PC-9 (cell line): ENCODE results near the gene VCAN. TPM values are rescaled to one million over a fixed set of nuclear protein-coding genes. Genes with fewer than 3 reads are reported as not detected.

Source experiments
- BruUV-seq: library from RNA; stranded (reverse); fragments of 400-500 nt; replicated peaks from 2 replicates; lab custom pipeline; 2021; lab: Mats Ljungman, UMichigan
- CTCF ChIA-PET: fragments of 300-600 bp; sonication (Branson Sonifier 250); formaldehyde crosslinking; loops from one replicate; lab custom pipeline; 2022; ENCODE audit warnings: antibody characterized with exemption; lab: Charles Lee
- POLR2A ChIA-PET: fragments of 300-600 bp; sonication (Branson Sonifier 250); formaldehyde crosslinking; loops from one replicate; lab custom pipeline; 2022; ENCODE audit warnings: antibody characterized with exemption; ENCODE audit not compliant: unreplicated experiment; lab: Charles Lee
- DNase-seq, 2 experiments: peaks; one replicate each; pipeline versions ENCODE4 v3.0.0 to v3.0.0-alpha.2; 2015 to 2022; ENCODE audit warnings: mixed read lengths in 1 of 2
- H2AFZ ChIP-seq: fragments of 200-600 bp; sonication (generic); 2 replicates; pipeline ENCODE4 v1.8.1; 2017; ENCODE audit warnings: antibody characterized with exemption
- H3F3A ChIP-seq: fragments of 200-600 bp; sonication (generic); 2 replicates; pipeline ENCODE4 v1.8.1; 2017; ENCODE audit warnings: antibody characterized with exemption, mild to moderate bottlenecking, low read depth; ENCODE audit not compliant: insufficient read depth
- H3K27ac ChIP-seq: fragments of 200-600 bp; sonication (generic); 2 replicates; pipeline ENCODE4 v1.6.1; 2016; ENCODE audit warnings: mixed run types
- H3K27me3 ChIP-seq: fragments of 200-600 bp; sonication (generic); 2 replicates; pipeline ENCODE4 v1.6.1; 2016; ENCODE audit warnings: low read depth, mixed run types; ENCODE audit not compliant: insufficient read depth
- H3K36me3 ChIP-seq: fragments of 200-600 bp; sonication (generic); 2 replicates; pipeline ENCODE4 v1.6.1; 2016; ENCODE audit warnings: low read depth, mixed run types
- H3K4me1 ChIP-seq: fragments of 200-600 bp; sonication (generic); replicated peaks from 2 replicates; pipeline ENCODE4 v1.6.1; 2016; ENCODE audit warnings: mixed run types; ENCODE audit not compliant: insufficient read depth
- H3K4me2 ChIP-seq: fragments of 200-600 bp; sonication (generic); 2 replicates; pipeline ENCODE4 v1.6.1; 2017; ENCODE audit warnings: mixed run types
- H3K4me3 ChIP-seq: fragments of 200-600 bp; sonication (generic); 2 replicates; pipeline ENCODE4 v1.6.1; 2016; ENCODE audit warnings: mixed run types
- H3K79me2 ChIP-seq: fragments of 200-600 bp; sonication (generic); 2 replicates; pipeline ENCODE4 v1.6.1; 2017; ENCODE audit warnings: low read depth, mixed run types
- H3K9me2 ChIP-seq: fragments of 200-600 bp; sonication (generic); 2 replicates; pipeline ENCODE4 v1.8.1; 2017; ENCODE audit warnings: mild to moderate bottlenecking; ENCODE audit not compliant: insufficient read depth
- H3K9me3 ChIP-seq: fragments of 200-600 bp; sonication (generic); 2 replicates; pipeline ENCODE4 v1.8.1; 2016; ENCODE audit warnings: low read depth; ENCODE audit not compliant: insufficient read depth
- H4K20me1 ChIP-seq: fragments of 200-600 bp; sonication (generic); 2 replicates; pipeline ENCODE4 v1.8.1; 2017; ENCODE audit not compliant: insufficient read depth
- CTCF ChIP-seq: fragments of 200-600 bp; sonication (generic); conservative IDR thresholded peaks from 2 replicates; pipeline ENCODE4 v1.6.1; 2017; ENCODE audit warnings: mixed run types, antibody characterized with exemption, mild to moderate bottlenecking, moderate library complexity
- EZH2 ChIP-seq: fragments of 200-600 bp; sonication (generic); IDR thresholded peaks from 2 replicates; pipeline ENCODE4 v1.8.0; 2017; ENCODE audit warnings: antibody characterized with exemption, low read depth
- intact Hi-C: fragments of 100-400 bp; cut with micrococcal nuclease; formaldehyde crosslinking; loops from one replicate; pipeline ENCODE4 v1.10.0; 2022; ENCODE audit not compliant: unreplicated experiment
- total RNA-seq: library from RNA; stranded (reverse); gene quantifications from 2 replicates; pipeline ENCODE4 v1.2.3, GENCODE V29; 2021

VCAN gene
- total RNA-seq, 1 experiment from 2014 or later: 0.28 TPM

- Histone ChIP-seq H3K79me2 (no peaks in the 10 kb centered on the region), H3F3A (no peaks in the 10 kb centered on the region), H3K9me3 (no peaks in the 10 kb centered on the region), H3K4me2 (no peak overlapping the region), H4K20me1 (no peaks in the 10 kb centered on the region), H3K27me3 (no peaks in the 10 kb centered on the region), H3K4me1 (no peaks in the 10 kb centered on the region), H2AFZ (no peak overlapping the region), H3K9me2 (no peaks in the 10 kb centered on the region), H3K36me3 (no peaks in the 10 kb centered on the region), H3K4me3 (no peak overlapping the region), H3K27ac (no peak overlapping the region)
- ChIA-PET CTCF (no interaction called here), POLR2A (no interaction called here)
- BruUV-seq: no TSS peak
- TF ChIP-seq EZH2: no peak
- no peak for TF ChIP-seq CTCF
- no peak for DNase-seq
- intact Hi-C loops: no loop called here
These were observed 38.7 kb downstream of the VCAN start for GRCh38 chr5:83510260-83510659.

- H3K27ac ChIP-seq: no peak overlapping the region
- no TSS peak for BruUV-seq
- POLR2A ChIA-PET: no interaction called here
- intact Hi-C loops: no loop called here
- no peak for DNase-seq
- H3K4me3 ChIP-seq: no peak overlapping the region
- H3K79me2 ChIP-seq: no peaks in the 10 kb centered on the region
- H4K20me1 ChIP-seq: no peaks in the 10 kb centered on the region
- CTCF ChIA-PET: no interaction called here
- no peaks in the 10 kb centered on the region for H3F3A ChIP-seq
- TF ChIP-seq EZH2: no peak
- no peak for TF ChIP-seq CTCF
- no peaks in the 10 kb centered on the region for H3K9me2 ChIP-seq
- no peaks in the 10 kb centered on the region for H3K4me1 ChIP-seq
- H2AFZ ChIP-seq: no peak overlapping the region
- no peaks in the 10 kb centered on the region for H3K27me3 ChIP-seq
- H3K4me2 ChIP-seq: no peak overlapping the region
- no peaks in the 10 kb centered on the region for H3K36me3 ChIP-seq
- H3K9me3 ChIP-seq: no peaks in the 10 kb centered on the region
These were observed 40.7 kb downstream of the VCAN start for GRCh38 chr5:83512061-83512745.

- DNase-seq: no peak
- H3K4me2 ChIP-seq: no peak overlapping the region
- no peaks in the 10 kb centered on the region for H3K9me3 ChIP-seq
- H3F3A ChIP-seq: no peaks in the 10 kb centered on the region
- H3K4me1 ChIP-seq: no peaks in the 10 kb centered on the region
- no TSS peak for BruUV-seq
- ChIA-PET POLR2A (no interaction called here), CTCF (no interaction called here)
- H3K27me3 ChIP-seq: no peaks in the 10 kb centered on the region
- no peaks in the 10 kb centered on the region for H4K20me1 ChIP-seq
- H3K36me3 ChIP-seq: no peaks in the 10 kb centered on the region
- intact Hi-C loops: no loop called here
- TF ChIP-seq EZH2: no peak
- TF ChIP-seq CTCF: no peak
- H3K4me3 ChIP-seq: no peak overlapping the region
- H2AFZ ChIP-seq: no peak overlapping the region
- no peak overlapping the region for H3K27ac ChIP-seq
- no peaks in the 10 kb centered on the region for H3K79me2 ChIP-seq
- H3K9me2 ChIP-seq: no peaks in the 10 kb centered on the region
These were observed 41.5 kb downstream of the VCAN start for GRCh38 chr5:83513081-83513480.
